Immature natural killer cell (primary cell): ENCODE results near the gene ARL5A. TPM values are rescaled to one million over a fixed set of nuclear protein-coding genes. Genes with fewer than 3 reads are reported as not detected.
A peak's percentile ranks its signal among the peaks of the same experiment; 100 is the strongest.
"Not testable (repeated sequence)": the region's sequence is repeated elsewhere in the genome, so short reads cannot be mapped to it uniquely, and the experiment has no call there.

Source experiments
- DNase-seq, 3 donors: peaks; one replicate each; pipeline ENCODE4 v3.0.0; 2022; ENCODE audit warnings: mixed read lengths in 1 of 3
- H3K27ac Mint-ChIP-seq, 6 donors: one replicate each; pipeline ENCODE4 v1.8.0; 2020; ENCODE audit warnings: mixed read lengths in 6 of 6, mild to moderate bottlenecking in 5 of 6, inconsistent platforms in 4 of 6, moderate library complexity in 3 of 6
- H3K27me3 Mint-ChIP-seq, 3 donors: one replicate each; pipeline ENCODE4 v1.8.0; 2020 to 2021; ENCODE audit warnings: low read depth in 3 of 3, mild to moderate bottlenecking in 3 of 3, mixed read lengths in 3 of 3, moderate library complexity in 3 of 3, inconsistent platforms in 1 of 3
- H3K36me3 Mint-ChIP-seq, 3 donors: one replicate each; pipeline ENCODE4 v1.8.0; 2020; ENCODE audit warnings: mixed read lengths in 3 of 3, inconsistent platforms in 2 of 3, mild to moderate bottlenecking in 2 of 3
- H3K4me1 Mint-ChIP-seq, 2 donors: one replicate each; pipeline ENCODE4 v1.8.0; 2020; ENCODE audit warnings: inconsistent platforms in 2 of 2, mild to moderate bottlenecking in 2 of 2, mixed read lengths in 2 of 2, moderate library complexity in 1 of 2
- H3K4me3 Mint-ChIP-seq, 5 donors: one replicate each; pipeline ENCODE4 v1.8.0; 2020; ENCODE audit warnings: mild to moderate bottlenecking in 5 of 5, mixed read lengths in 5 of 5, inconsistent platforms in 3 of 5, moderate library complexity in 3 of 5
- H3K9me3 Mint-ChIP-seq, 6 donors: one replicate each; pipeline ENCODE4 v1.8.0; 2020; ENCODE audit warnings: mild to moderate bottlenecking in 6 of 6, mixed read lengths in 6 of 6, inconsistent platforms in 4 of 6, moderate library complexity in 3 of 6
- polyA plus RNA-seq, 3 donors: library from polyadenylated mRNA; unstranded; fragments of 300-500 nt; fragmentation: Illumina TruSeq; gene quantifications; one replicate each; pipeline ENCODE4 v1.2.3, GENCODE V29; 2021

ARL5A gene, protein sequence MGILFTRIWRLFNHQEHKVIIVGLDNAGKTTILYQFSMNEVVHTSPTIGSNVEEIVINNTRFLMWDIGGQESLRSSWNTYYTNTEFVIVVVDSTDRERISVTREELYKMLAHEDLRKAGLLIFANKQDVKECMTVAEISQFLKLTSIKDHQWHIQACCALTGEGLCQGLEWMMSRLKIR
- polyA plus RNA-seq, result 100 to 1,000 TPM in 1 of 3 donors, 10 to 100 TPM in 2; 55.4 to 143 (median 82.1) TPM

DNA sequence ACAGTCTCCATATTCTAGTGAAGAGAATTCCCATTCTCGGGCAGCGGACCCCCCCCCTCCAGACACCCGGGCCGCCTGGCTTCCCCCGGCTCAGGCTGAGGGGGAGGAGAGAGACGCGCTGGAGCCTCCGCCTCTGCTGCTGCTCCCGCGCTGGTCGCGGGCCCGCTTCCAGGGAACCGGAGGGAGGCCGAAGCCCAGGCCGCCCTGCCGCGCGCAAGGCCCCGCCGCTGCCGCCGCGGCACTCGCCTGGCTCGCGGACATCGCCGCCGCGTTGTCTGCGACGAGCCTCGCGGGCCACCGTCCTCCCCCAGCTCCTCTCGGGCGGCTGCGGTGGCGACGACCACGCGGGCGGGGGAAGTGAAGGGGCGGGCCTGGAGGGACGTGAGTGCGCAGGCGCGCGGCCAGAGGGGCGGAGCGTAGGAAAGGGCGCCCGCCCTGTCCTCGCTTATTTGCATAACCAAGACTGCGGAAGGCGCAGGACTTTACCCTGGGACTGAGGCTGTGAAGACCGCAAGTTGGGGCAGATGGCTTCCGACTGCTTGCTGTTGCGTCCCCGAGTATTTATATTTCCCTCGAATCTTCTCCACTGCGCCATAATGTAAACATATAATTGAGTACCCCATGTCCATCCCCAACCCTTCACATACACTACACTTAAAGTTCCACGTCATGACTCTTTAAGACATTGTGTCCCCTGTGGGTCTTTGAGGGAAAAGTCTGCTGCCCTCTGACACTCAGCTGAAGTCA is at the start of gene ARL5A:
ARL5A (minus strand) TSS at position 279 of the 747 bp plus-strand sequence; CDS start at position 34, 245 bp downstream.
- Mint-ChIP-seq H3K27me3 (peaks cover 9 to 22% (median 14%) of the 10 kb centered on the region in 3 donors), H3K9me3 (no peaks in the 10 kb centered on the region), H3K4me3 (peak within 1 kb of the TSS; percentile 86 to 98 (median 92)), H3K27ac (peak within 1 kb of the TSS; percentile 94 to 97 (median 96)), H3K4me1 (peaks cover 50 to 55% of the 10 kb centered on the region in 2 donors), H3K36me3 (no peaks in the 10 kb centered on the region)
- peak; percentile 98 for DNase-seq

DNA sequence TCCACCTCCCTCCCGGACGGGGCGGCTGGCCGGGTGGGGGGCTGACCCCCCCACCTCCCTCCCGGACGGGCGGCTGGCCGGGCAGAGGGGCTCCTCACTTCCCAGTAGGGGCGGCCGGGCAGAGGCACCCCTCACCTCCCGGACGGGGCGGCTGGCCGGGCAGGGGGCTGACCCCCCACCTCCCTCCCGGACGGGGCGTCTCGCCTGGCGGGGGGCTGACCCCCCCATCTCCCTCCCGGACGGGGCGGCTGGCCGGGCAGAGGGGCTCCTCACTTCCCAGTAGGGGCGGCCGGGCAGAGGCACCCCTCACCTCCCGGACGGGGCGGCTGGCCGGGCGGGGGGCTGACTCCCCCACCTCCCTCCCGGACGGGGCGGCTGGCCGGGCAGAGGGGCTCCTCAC is 47.4 kb upstream of the ARL5A start:
- H3K9me3 Mint-ChIP-seq, H3K36me3 Mint-ChIP-seq, H3K27ac Mint-ChIP-seq, H3K4me3 Mint-ChIP-seq, H3K27me3 Mint-ChIP-seq, DNase-seq, H3K4me1 Mint-ChIP-seq: not testable (repeated sequence)

DNA sequence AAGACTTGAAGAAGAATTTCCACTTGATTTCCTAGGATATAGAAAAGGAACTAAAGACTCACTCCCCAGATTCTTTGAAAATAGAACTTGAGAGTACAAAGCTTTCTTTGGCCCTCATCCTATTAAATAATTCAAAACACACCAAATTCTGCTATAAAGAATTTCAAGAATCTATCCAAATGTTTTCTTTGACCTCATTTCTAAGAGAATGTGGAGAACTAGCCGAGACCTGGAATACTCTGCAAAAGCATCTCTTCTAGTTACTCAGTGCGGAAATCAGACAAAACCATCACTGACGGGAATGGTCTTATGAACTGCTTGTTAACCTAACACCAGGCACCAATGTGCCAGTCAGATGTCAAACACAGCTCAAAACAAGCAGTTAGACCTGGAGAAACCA is 44.2 kb upstream of the ARL5A start:
- H3K27me3 Mint-ChIP-seq, result peaks cover 0 to 3% (median 0%) of the 10 kb centered on the region in 3 donors
- H3K27ac Mint-ChIP-seq, result no peak overlapping the region
- DNase-seq, result no peak
- no peaks in the 10 kb centered on the region for H3K9me3 Mint-ChIP-seq
- no peaks in the 10 kb centered on the region for H3K4me1 Mint-ChIP-seq
- no peaks in the 10 kb centered on the region for H3K36me3 Mint-ChIP-seq
- H3K4me3 Mint-ChIP-seq, result no peak overlapping the region

DNA sequence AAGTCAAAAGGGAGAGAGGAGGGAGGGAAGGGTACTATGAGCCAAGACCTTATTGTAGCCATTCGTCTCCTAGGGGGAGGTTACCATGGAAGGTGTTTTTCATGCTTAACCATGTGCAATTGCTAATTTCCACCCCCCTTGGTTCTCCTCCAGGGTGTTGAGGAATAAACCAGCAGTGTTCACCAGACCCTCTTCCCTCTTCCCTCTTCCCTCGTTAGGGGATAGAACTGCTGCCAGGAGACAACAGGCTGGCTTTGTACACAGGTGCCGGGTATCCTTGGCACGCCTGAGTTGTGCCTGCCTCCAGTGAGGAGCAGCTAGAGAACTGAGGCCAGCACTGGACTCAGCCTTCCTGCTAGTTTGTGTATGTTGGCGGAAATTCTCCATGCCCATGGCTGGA is 41.1 kb upstream of the ARL5A start:
- Mint-ChIP-seq H3K27ac (no peak overlapping the region), H3K27me3 (peaks cover 0 to 7% (median 3%) of the 10 kb centered on the region in 3 donors), H3K36me3 (no peaks in the 10 kb centered on the region), H3K4me1 (no peaks in the 10 kb centered on the region), H3K4me3 (no peak overlapping the region), H3K9me3 (no peaks in the 10 kb centered on the region)
- DNase-seq, result no peak

DNA sequence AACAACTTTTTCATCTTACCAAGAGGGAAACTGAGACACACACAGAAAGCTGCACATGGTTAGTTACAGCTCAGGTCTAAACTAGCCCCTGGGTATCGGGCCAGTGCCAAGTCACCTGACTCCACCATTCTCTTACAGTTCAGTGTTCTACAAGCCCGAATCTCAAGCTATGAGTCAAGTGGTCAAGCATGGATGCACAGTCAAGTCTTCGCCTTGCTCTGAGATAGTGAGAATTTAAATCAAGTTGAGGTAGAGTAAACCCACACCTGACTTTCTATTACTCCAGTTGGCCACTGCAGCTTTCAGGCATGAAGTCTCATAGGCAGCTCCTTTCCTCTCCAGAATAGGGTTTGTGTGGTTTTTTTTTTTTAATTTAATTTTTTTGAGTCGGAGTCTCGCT is 34.5 kb upstream of the ARL5A start:
- Mint-ChIP-seq H3K4me3 (no peak overlapping the region), H3K36me3 (no peaks in the 10 kb centered on the region), H3K4me1 (no peaks in the 10 kb centered on the region), H3K27ac (no peak overlapping the region), H3K27me3 (peaks cover 1 to 12% (median 2%) of the 10 kb centered on the region in 3 donors), H3K9me3 (no peaks in the 10 kb centered on the region)
- DNase-seq, result no peak

DNA sequence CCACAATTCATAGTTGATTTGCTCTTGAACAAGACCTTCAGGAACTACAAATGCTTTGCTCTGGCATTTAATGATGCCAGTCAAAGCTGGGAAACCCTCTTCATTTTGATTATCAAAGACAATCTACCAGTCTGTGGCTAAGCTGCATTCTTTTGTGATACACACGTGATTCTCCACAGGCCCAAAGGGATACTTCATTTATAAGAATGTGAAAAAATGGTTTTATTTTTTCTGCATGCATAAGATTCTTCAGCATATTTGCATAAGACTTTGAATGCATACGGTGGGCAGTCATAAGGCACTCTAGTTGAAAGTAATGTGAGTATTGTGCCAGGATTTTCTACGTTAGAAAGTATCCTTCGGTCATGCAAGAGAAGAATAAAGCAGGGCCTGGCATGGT is 33.0 kb upstream of the ARL5A start:
- no peaks in the 10 kb centered on the region for H3K36me3 Mint-ChIP-seq
- no peak overlapping the region for H3K4me3 Mint-ChIP-seq
- H3K27ac Mint-ChIP-seq, result no peak overlapping the region
- H3K27me3 Mint-ChIP-seq, result peaks cover 1 to 12% (median 2%) of the 10 kb centered on the region in 3 donors
- H3K9me3 Mint-ChIP-seq, result no peaks in the 10 kb centered on the region
- H3K4me1 Mint-ChIP-seq, result no peaks in the 10 kb centered on the region
- no peak for DNase-seq

DNA sequence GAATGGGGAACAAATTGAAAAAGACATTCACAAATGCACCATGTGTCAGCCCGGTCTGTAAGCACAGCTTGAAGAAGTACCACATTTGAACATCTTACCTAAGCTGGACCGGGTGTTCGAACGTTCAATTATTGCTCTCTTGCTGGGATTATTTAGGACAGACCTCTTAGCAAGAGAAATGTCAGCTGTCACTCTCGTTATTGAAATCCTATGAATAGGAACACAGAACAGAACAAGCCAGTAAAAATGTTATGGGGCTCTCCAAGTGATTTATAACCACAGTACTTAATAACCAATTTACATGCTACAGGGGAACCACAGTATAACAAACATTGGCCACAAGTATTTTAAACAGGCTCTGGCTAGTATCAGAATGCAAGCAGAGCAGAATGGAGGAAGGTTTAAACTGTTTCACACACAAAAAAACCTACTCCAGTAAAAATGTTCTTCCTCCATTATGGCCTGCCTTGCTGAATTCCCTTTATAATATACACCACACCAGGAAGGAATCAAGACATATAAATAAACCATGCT is 32.5 kb upstream of the ARL5A start:
- Mint-ChIP-seq H3K36me3 (no peaks in the 10 kb centered on the region), H3K4me1 (no peaks in the 10 kb centered on the region), H3K4me3 (no peak overlapping the region), H3K27me3 (peaks cover 1 to 12% (median 2%) of the 10 kb centered on the region in 3 donors), H3K27ac (no peak overlapping the region), H3K9me3 (no peaks in the 10 kb centered on the region)
- no peak for DNase-seq

DNA sequence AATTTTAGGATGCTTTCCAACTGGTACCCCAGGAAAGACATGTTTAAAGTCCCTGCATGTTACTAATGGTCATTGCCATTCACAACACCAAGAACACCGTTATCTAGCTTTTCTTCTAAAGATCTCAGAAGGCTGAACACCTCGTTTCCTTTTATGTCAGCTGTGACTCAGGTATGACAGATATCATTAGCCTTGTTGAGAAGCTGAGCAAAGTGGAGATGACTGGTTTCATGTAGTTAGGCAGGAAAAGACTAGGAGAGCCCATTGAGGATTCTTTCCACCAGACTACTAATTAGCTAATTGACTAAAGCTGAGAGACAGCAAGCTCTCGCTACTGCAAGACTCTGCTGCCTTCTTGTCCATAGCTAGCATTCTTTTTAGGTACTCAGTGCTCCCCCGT is 32.0 kb upstream of the ARL5A start:
- Mint-ChIP-seq H3K4me1 (no peaks in the 10 kb centered on the region), H3K4me3 (no peak overlapping the region), H3K9me3 (no peaks in the 10 kb centered on the region), H3K27me3 (peaks cover 1 to 12% (median 2%) of the 10 kb centered on the region in 3 donors), H3K27ac (no peak overlapping the region), H3K36me3 (no peaks in the 10 kb centered on the region)
- no peak for DNase-seq

DNA sequence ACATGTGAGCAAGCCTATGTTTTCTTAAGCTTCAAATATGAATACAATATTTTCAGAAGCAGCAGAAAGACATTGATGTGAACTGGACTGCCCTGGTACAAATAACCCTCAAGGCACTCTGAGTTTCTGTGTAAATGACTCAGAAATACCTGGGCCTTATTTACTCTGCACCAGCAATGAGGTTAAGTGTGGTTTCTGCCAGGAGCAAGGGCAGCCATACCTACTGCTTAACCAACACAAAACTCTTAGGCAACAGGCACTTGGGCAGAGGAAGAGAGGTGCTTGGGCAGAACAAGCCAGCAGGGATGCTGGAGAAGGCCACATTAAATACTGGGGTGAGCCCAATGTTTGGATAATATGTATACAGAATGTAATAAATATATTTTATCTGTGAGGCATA is 29.4 kb upstream of the ARL5A start:
- no peaks in the 10 kb centered on the region for H3K36me3 Mint-ChIP-seq
- peaks cover 0 to 6% (median 1%) of the 10 kb centered on the region in 3 donors for H3K27me3 Mint-ChIP-seq
- H3K4me1 Mint-ChIP-seq, result no peaks in the 10 kb centered on the region
- H3K4me3 Mint-ChIP-seq, result no peak overlapping the region
- DNase-seq, result no peak
- no peak overlapping the region for H3K27ac Mint-ChIP-seq
- no peaks in the 10 kb centered on the region for H3K9me3 Mint-ChIP-seq

DNA sequence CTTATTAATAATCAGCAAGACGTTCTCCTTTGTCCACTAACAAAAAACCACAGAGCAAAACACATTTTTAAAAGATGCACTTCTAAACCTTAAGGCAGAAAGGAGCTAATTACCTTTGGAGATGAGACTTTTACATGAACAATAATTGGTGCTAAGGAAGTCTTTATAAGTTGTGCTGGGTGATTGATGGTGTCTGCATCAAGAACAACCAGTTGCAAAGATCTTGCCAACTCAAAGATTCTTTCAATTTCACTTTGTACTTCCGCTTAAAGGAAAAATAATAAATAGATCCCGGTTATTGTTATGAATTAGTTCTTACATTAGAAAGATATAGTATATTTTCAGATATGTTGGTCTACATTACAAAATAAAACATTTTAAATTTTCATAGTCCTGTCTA is 26.9 kb upstream of the ARL5A start:
- H3K27me3 Mint-ChIP-seq, result peaks cover 0 to 6% (median 1%) of the 10 kb centered on the region in 3 donors
- DNase-seq, result no peak
- no peaks in the 10 kb centered on the region for H3K36me3 Mint-ChIP-seq
- no peaks in the 10 kb centered on the region for H3K9me3 Mint-ChIP-seq
- no peaks in the 10 kb centered on the region for H3K4me1 Mint-ChIP-seq
- no peak overlapping the region for H3K27ac Mint-ChIP-seq
- peak overlapping the region in 1 of 5 donors; percentile 7 for H3K4me3 Mint-ChIP-seq

DNA sequence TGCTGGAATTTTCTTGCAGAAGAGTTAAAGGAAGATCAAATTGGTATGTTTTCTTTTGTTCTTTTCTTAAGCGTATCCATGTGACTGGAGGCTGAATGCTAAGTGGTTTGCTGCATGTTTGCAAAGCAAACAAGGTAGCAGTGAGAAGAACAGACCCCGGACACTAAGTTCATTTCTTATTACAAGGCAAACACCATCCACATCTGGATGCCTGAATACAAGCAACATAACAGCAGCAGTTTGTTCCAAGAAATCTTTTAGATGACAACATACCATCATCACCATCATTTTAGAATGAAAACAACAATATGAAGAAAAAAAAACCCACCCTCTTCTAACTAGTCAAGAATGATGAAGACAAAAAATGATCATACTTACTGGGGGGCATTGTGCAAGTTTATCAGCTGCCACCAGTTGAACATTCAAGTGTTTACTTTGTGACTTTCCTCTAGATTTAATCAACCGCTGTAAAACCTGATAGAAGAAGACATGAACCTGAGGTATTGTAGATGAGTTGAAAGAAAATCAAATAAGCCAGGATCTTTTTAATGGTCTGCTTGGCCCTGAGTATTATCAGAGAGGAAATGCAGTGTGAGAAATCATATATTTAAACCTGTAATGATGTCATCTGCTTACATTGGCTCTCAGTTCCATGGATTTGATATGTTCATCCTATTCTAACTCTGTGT is 25.0 kb upstream of the ARL5A start:
- Mint-ChIP-seq H3K36me3 (no peaks in the 10 kb centered on the region), H3K27me3 (peaks cover 0 to 7% (median under 1%) of the 10 kb centered on the region in 3 donors), H3K4me3 (no peak overlapping the region), H3K9me3 (no peaks in the 10 kb centered on the region), H3K4me1 (no peaks in the 10 kb centered on the region), H3K27ac (no peak overlapping the region)
- no peak for DNase-seq

DNA sequence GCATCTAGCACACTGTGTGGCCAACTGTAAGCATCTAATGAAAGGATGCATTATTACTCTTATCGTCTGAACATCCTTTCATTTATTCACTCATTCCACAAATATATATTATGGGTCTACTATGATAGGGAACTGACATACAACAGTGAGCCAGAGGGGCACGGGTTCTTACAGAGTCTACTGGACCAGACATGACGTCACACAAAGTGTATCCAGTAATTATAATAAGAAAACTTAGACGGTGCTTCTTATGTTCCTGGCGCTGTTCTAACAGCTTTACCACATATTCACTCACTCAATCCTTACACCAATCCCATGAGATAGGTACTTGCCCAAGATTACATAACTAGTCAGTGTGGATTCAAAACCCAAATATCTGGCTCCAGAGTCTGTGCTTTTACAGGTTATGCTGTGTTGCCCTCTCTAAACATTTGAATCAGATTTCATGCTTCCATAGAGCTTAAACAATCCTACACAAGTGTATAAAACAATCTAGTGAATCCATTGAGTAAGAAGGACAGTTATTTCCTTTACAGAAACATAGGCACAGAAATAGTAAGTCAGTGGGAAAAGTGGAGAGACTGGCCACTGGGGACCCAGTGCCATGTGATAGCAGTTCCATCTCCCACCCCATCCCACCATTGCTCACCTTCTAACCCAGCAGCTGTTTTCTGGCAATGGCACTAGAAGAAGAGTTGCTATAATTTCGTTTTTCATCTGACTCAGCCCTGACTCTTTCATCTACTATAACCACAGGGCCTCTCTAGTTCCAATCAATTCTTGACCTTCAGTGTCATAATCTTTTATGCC is 24.2 kb upstream of the ARL5A start:
- no peaks in the 10 kb centered on the region for H3K36me3 Mint-ChIP-seq
- DNase-seq, result no peak

DNA sequence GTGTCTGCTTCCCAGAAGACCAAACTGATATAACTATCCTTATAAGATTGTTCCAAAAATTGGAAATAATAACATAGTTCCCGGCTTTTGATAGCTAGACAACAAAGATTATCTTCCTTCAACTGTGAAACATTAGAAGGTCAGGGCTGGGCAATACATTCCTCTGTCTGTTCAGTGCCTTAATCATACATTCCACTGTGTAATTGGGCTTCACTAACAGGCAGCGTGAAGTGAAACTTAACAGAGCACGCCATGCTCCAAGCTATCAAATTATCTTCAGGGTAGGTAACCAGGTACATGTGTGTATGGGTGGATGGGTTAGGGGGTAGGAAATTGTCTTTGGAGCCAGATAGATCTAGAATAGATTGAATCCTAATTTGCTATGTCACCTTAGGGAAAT is 23.5 kb upstream of the ARL5A start:
- DNase-seq, result no peak
- Mint-ChIP-seq H3K36me3 (no peaks in the 10 kb centered on the region), H3K4me1 (no peaks in the 10 kb centered on the region), H3K9me3 (no peaks in the 10 kb centered on the region), H3K27me3 (peaks cover 0 to 11% (median 3%) of the 10 kb centered on the region in 3 donors), H3K27ac (no peak overlapping the region), H3K4me3 (no peak overlapping the region)

More for the DNA sequence above, 24.2 kb upstream of the ARL5A start:
- no peaks in the 10 kb centered on the region for H3K9me3 Mint-ChIP-seq
- H3K4me1 Mint-ChIP-seq, result no peaks in the 10 kb centered on the region
- peaks cover 0 to 11% (median 2%) of the 10 kb centered on the region in 3 donors for H3K27me3 Mint-ChIP-seq
- no peak overlapping the region for H3K27ac Mint-ChIP-seq
- H3K4me3 Mint-ChIP-seq, result no peak overlapping the region
